ENCODE data around the gene SKP2. TPM values are rescaled to one million over a fixed set of nuclear protein-coding genes. Genes with fewer than 3 reads are reported as not detected.

SKP2 gene
- total RNA-seq, 1 experiment from 2014 or later = 21.5 TPM

DNA sequence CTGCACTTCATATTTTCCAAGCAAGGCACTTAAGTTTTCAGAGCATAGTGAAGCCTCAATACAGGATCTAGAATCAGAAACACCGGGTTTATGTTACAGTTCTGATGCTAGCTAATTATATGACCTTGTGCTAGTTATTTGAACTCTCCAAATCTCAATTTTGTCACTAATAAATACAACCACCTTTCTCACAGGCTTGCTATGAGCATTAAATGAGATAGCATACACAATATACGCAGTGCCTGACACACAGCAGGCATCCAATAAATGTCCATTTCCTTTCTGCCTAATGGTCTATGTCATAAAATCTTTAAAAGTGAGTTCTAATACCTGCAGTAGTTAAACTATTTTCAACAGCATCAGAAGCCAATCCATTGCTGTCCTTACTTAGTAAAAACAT is 56.9 kb downstream of the SKP2 start:
- ChIA-PET CTCF (no interaction called here), POLR2A (no interaction called here)
- BruUV-seq (replicated peaks) = no TSS peak
- ATAC-seq (no peak), DNase-seq (ENCODE audit: low read depth, low spot score) (no peak)
- TF ChIP-seq TCF7L2 (IDR thresholded peaks at IDR 0.05; ENCODE audit: low read depth, low read length) (no peak), CTCF (IDR thresholded peaks at IDR 0.05) (no peak), REST (IDR thresholded peaks at IDR 0.05; ENCODE audit: insufficient read depth in 1 of 2, low read depth in 2 of 2, low read length in 1 of 2) (no peak), SIN3A (IDR thresholded peaks at IDR 0.05; ENCODE audit: borderline replicate concordance, insufficient read depth, low read depth, low read length) (no peak), POLR2AphosphoS5 (IDR thresholded peaks at IDR 0.05; ENCODE audit: low read depth, low read length) (no peak)
- H3K4me3 ChIP-seq (ENCODE audit: low read depth in 2 of 2, low read length in 2 of 2) = no peak overlapping the region
- H3K27ac ChIP-seq (ENCODE audit: low read length) = no peak overlapping the region
- H3K9me3 ChIP-seq (ENCODE audit: control insufficient read depth, insufficient read depth, low read depth, low read length) = no peaks in the 10 kb centered on the region
- H3K27me3 ChIP-seq (ENCODE audit: control insufficient read depth, insufficient read depth, low read length) = no peaks in the 10 kb centered on the region
- no peaks in the 10 kb centered on the region; the same call in 1 of the 2 replicates for H3K36me3 ChIP-seq (ENCODE audit: control insufficient read depth, insufficient read depth, low read length)
- in situ Hi-C loops (cut with HindIII; ENCODE audit: low pct_unique_long_range_greater_than_20kb, low sequenced_read_pairs) (no loop called here), intact Hi-C loops (cut with micrococcal nuclease; ENCODE audit: unreplicated experiment) (no loop called here)
- H3K4me1 ChIP-seq (ENCODE audit: control insufficient read depth, insufficient read depth, low read length) = no peaks in the 10 kb centered on the region

DNA sequence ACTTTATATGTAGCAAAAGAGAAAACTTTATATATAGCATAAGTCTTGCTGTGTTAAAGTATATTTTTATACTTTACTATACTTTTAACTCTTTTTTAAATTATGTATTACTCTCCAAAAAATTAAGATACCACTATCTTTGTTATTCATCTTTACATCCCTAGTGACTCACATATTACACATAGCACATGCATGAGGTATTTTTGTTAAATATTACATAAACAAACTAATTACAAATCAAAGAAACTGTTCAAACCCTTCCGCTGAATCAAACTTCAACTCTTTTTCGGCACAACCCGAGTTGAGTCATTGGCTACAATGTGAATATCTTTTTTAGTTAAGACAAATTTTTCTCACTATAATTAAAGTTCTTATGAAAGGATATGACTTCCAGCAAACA is 57.8 kb downstream of the SKP2 start:
- Histone ChIP-seq H3K9me3 (ENCODE audit: control insufficient read depth, insufficient read depth, low read depth, low read length) (no peaks in the 10 kb centered on the region), H3K27ac (ENCODE audit: low read length) (no peak overlapping the region), H3K27me3 (ENCODE audit: control insufficient read depth, insufficient read depth, low read length) (no peaks in the 10 kb centered on the region), H3K4me3 (ENCODE audit: low read depth in 2 of 2, low read length in 2 of 2) (no peak overlapping the region), H3K36me3 (ENCODE audit: control insufficient read depth, insufficient read depth, low read length) (no peaks in the 10 kb centered on the region; the same call in 1 of the 2 replicates), H3K4me1 (ENCODE audit: control insufficient read depth, insufficient read depth, low read length) (no peaks in the 10 kb centered on the region)
- in situ Hi-C loops (cut with HindIII; ENCODE audit: low pct_unique_long_range_greater_than_20kb, low sequenced_read_pairs) = no loop called here
- no peak for DNase-seq (ENCODE audit: low read depth, low spot score)
- ChIA-PET CTCF (no interaction called here), POLR2A (no interaction called here)
- intact Hi-C loops (cut with micrococcal nuclease; ENCODE audit: unreplicated experiment) = no loop called here
- ATAC-seq = no peak
- BruUV-seq (replicated peaks) = no TSS peak
- TF ChIP-seq REST (IDR thresholded peaks at IDR 0.05; ENCODE audit: insufficient read depth in 1 of 2, low read depth in 2 of 2, low read length in 1 of 2) (no peak), TCF7L2 (IDR thresholded peaks at IDR 0.05; ENCODE audit: low read depth, low read length) (no peak), POLR2AphosphoS5 (IDR thresholded peaks at IDR 0.05; ENCODE audit: low read depth, low read length) (no peak), SIN3A (IDR thresholded peaks at IDR 0.05; ENCODE audit: borderline replicate concordance, insufficient read depth, low read depth, low read length) (no peak), CTCF (IDR thresholded peaks at IDR 0.05) (no peak)
